ENCODE data around the gene DIS3L2. TPM values are rescaled to one million over a fixed set of nuclear protein-coding genes. Genes with fewer than 3 reads are reported as not detected.

DIS3L2 gene
- total and polyA plus RNA-seq, 2 donors: 16.3 to 21.6 TPM

DNA sequence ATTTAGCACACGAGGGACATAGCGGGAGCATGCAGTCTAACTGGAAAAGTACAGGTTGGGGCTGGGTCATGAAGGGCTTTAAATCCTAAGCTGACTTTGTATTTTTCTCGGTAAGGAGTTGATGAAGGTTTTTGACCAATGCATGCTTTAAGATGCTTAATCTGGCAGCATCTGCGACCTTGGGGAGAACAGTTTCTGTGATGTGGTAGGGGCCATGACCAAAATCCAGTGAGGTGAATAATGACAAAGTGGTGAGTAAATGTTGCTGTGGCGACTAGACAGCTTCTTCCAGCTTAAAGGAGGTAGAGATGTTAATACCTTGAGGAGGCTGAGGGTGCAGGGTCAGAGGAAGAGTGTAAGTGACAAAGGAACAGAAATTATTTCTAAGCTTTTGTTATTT, 242.4 kb downstream of the DIS3L2 start:
- Histone ChIP-seq H3K27me3 (ENCODE audit: control insufficient read depth in 2 of 2, insufficient read depth in 1 of 2, low read length in 1 of 2) (no peaks in the 10 kb centered on the region), H3K4me1 (ENCODE audit: control insufficient read depth in 2 of 2, insufficient read depth in 2 of 2, low read length in 2 of 2) (peaks cover 5 to 8% of the 10 kb centered on the region in 2 donors), H3K27ac (ENCODE audit: low read depth in 1 of 2, low read length in 1 of 2) (no peak overlapping the region), H3K9me3 (ENCODE audit: control insufficient read depth in 2 of 2, insufficient read depth in 1 of 2, low read length in 1 of 2) (no peaks in the 10 kb centered on the region), H3K36me3 (ENCODE audit: control insufficient read depth in 2 of 2, insufficient read depth in 2 of 2, low read length in 1 of 2) (peaks cover 0 to 4% of the 10 kb centered on the region in 2 donors), H3K4me3 (ENCODE audit: low read length in 2 of 2) (no peak overlapping the region)
- WGBS: 68% methylated on average over 5 of the region's 5 CpGs
- no peak for DNase-seq (ENCODE audit: low read depth in 6 of 9, low spot score in 9 of 9)

- Histone ChIP-seq H3K27ac (ENCODE audit: low read depth in 1 of 2, low read length in 1 of 2) (no peak overlapping the region), H3K36me3 (ENCODE audit: control insufficient read depth in 2 of 2, insufficient read depth in 2 of 2, low read length in 1 of 2) (peaks cover 0 to 3% of the 10 kb centered on the region in 2 donors), H3K9me3 (ENCODE audit: control insufficient read depth in 2 of 2, insufficient read depth in 1 of 2, low read length in 1 of 2) (no peaks in the 10 kb centered on the region), H3K27me3 (ENCODE audit: control insufficient read depth in 2 of 2, insufficient read depth in 1 of 2, low read length in 1 of 2) (no peaks in the 10 kb centered on the region), H3K4me1 (ENCODE audit: control insufficient read depth in 2 of 2, insufficient read depth in 2 of 2, low read length in 2 of 2) (peaks cover 5 to 8% of the 10 kb centered on the region in 2 donors), H3K4me3 (ENCODE audit: low read length in 2 of 2) (no peak overlapping the region)
- 93% methylated on average over 9 of the region's 9 CpGs for WGBS
- no peak for DNase-seq (ENCODE audit: low read depth in 6 of 9, low spot score in 9 of 9)
Measured at GRCh38 chr2:232204457-232204931, 243.0 kb downstream of the DIS3L2 start.

DNA sequence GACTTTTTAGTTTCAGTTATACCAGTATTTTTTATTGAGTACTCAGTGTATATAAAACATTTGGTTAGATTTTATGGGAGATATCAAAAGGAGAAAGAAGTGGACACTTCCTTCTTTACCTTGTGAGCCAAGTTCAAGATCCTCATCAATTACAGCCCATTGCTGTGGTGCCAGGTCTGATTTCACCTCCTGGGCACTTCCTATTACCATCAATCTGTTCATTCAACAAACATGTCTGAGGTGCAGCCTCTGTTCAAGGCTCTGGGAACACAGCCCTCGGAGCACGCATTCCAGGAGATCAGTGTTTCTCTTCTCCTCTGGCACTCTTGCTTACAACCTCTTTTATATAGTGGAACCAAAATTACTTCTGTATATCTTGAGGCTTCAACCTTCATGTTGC, 245.7 kb downstream of the DIS3L2 start:
- Histone ChIP-seq H3K36me3 (ENCODE audit: control insufficient read depth in 2 of 2, insufficient read depth in 2 of 2, low read length in 1 of 2) (peaks cover 7 to 16% of the 10 kb centered on the region in 2 donors), H3K4me1 (ENCODE audit: control insufficient read depth in 2 of 2, insufficient read depth in 2 of 2, low read length in 2 of 2) (peaks cover 7 to 10% of the 10 kb centered on the region in 2 donors), H3K4me3 (ENCODE audit: low read length in 2 of 2) (no peak overlapping the region), H3K9me3 (ENCODE audit: control insufficient read depth in 2 of 2, insufficient read depth in 1 of 2, low read length in 1 of 2) (no peaks in the 10 kb centered on the region), H3K27me3 (ENCODE audit: control insufficient read depth in 2 of 2, insufficient read depth in 1 of 2, low read length in 1 of 2) (no peaks in the 10 kb centered on the region), H3K27ac (ENCODE audit: low read depth in 1 of 2, low read length in 1 of 2) (no peak overlapping the region)
- WGBS: 95% methylated on average over 2 of the region's 2 CpGs
- no peak for DNase-seq (ENCODE audit: low read depth in 6 of 9, low spot score in 9 of 9)

DNA sequence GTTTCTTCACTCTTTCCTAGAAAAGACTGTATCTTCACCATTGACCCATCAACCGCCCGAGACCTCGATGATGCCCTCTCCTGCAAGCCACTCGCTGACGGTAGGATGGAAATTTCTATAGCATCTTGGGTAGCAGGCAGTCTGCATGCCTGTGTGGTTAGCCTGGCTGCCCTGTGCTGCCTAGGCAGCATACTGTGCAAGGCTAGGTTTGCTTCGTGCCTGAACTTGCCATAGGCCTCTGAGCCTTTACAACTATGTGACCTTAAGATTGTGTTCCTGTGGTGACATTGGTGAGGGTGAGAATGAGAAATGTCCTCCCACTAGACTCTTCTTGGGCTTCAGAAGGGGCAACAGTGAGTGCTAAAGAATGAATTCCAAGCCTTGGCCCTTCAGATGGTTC, 248.8 kb downstream of the DIS3L2 start:
- no peak for DNase-seq (ENCODE audit: low read depth in 6 of 9, low spot score in 9 of 9)
- H3K27ac ChIP-seq (ENCODE audit: low read depth in 1 of 2, low read length in 1 of 2): no peak overlapping the region
- H3K36me3 ChIP-seq (ENCODE audit: control insufficient read depth in 2 of 2, insufficient read depth in 2 of 2, low read length in 1 of 2): peaks cover 7 to 19% of the 10 kb centered on the region in 2 donors
- H3K27me3 ChIP-seq (ENCODE audit: control insufficient read depth in 2 of 2, insufficient read depth in 1 of 2, low read length in 1 of 2): no peaks in the 10 kb centered on the region
- peaks cover 5 to 6% of the 10 kb centered on the region in 2 donors for H3K4me1 ChIP-seq (ENCODE audit: control insufficient read depth in 2 of 2, insufficient read depth in 2 of 2, low read length in 2 of 2)
- H3K9me3 ChIP-seq (ENCODE audit: control insufficient read depth in 2 of 2, insufficient read depth in 1 of 2, low read length in 1 of 2): no peaks in the 10 kb centered on the region
- H3K4me3 ChIP-seq (ENCODE audit: low read length in 2 of 2): no peak overlapping the region
- 99% methylated on average over 6 of the region's 6 CpGs for WGBS

- no peaks in the 10 kb centered on the region for H3K9me3 ChIP-seq (ENCODE audit: control insufficient read depth in 2 of 2, insufficient read depth in 1 of 2, low read length in 1 of 2)
- WGBS: 82% methylated on average over 8 of the region's 8 CpGs
- peaks cover 5 to 16% of the 10 kb centered on the region in 2 donors for H3K4me1 ChIP-seq (ENCODE audit: control insufficient read depth in 2 of 2, insufficient read depth in 2 of 2, low read length in 2 of 2)
- H3K36me3 ChIP-seq (ENCODE audit: control insufficient read depth in 2 of 2, insufficient read depth in 2 of 2, low read length in 1 of 2): peaks cover 7 to 19% of the 10 kb centered on the region in 2 donors
- H3K27me3 ChIP-seq (ENCODE audit: control insufficient read depth in 2 of 2, insufficient read depth in 1 of 2, low read length in 1 of 2): no peaks in the 10 kb centered on the region
- H3K27ac ChIP-seq (ENCODE audit: low read depth in 1 of 2, low read length in 1 of 2): no peak overlapping the region
- no peak overlapping the region for H3K4me3 ChIP-seq (ENCODE audit: low read length in 2 of 2)
- DNase-seq (ENCODE audit: low read depth in 6 of 9, low spot score in 9 of 9): no peak
Measured at GRCh38 chr2:232211743-232212686, 250.5 kb downstream of the DIS3L2 start.

- H3K4me3 ChIP-seq (ENCODE audit: low read length in 2 of 2): no peak overlapping the region
- H3K9me3 ChIP-seq (ENCODE audit: control insufficient read depth in 2 of 2, insufficient read depth in 1 of 2, low read length in 1 of 2): no peaks in the 10 kb centered on the region
- H3K36me3 ChIP-seq (ENCODE audit: control insufficient read depth in 2 of 2, insufficient read depth in 2 of 2, low read length in 1 of 2): peaks cover 7 to 19% of the 10 kb centered on the region in 2 donors
- H3K4me1 ChIP-seq (ENCODE audit: control insufficient read depth in 2 of 2, insufficient read depth in 2 of 2, low read length in 2 of 2): peaks cover 5 to 27% of the 10 kb centered on the region in 2 donors
- H3K27me3 ChIP-seq (ENCODE audit: control insufficient read depth in 2 of 2, insufficient read depth in 1 of 2, low read length in 1 of 2): no peaks in the 10 kb centered on the region
- DNase-seq (ENCODE audit: low read depth in 6 of 9, low spot score in 9 of 9): no peak
- WGBS: 92% methylated on average over 2 of the region's 2 CpGs
- no peak overlapping the region for H3K27ac ChIP-seq (ENCODE audit: low read depth in 1 of 2, low read length in 1 of 2)
Measured at GRCh38 chr2:232213176-232213575, 251.7 kb downstream of the DIS3L2 start.

GRCh38 chr2:232214053-232214452, 252.5 kb downstream of the DIS3L2 start:
- 98% methylated on average over 5 of the region's 5 CpGs for WGBS

GRCh38 chr2:232216028-232216427, 254.5 kb downstream of the DIS3L2 start:
- H3K27ac ChIP-seq (ENCODE audit: low read depth in 1 of 2, low read length in 1 of 2): no peak overlapping the region
- WGBS: 97% methylated on average over 3 of the region's 3 CpGs
- H3K4me3 ChIP-seq (ENCODE audit: low read length in 2 of 2): no peak overlapping the region
- H3K9me3 ChIP-seq (ENCODE audit: control insufficient read depth in 2 of 2, insufficient read depth in 1 of 2, low read length in 1 of 2): no peaks in the 10 kb centered on the region
- no peaks in the 10 kb centered on the region for H3K27me3 ChIP-seq (ENCODE audit: control insufficient read depth in 2 of 2, insufficient read depth in 1 of 2, low read length in 1 of 2)
- H3K36me3 ChIP-seq (ENCODE audit: control insufficient read depth in 2 of 2, insufficient read depth in 2 of 2, low read length in 1 of 2): peaks cover 0 to 10% of the 10 kb centered on the region in 2 donors
- peaks cover 22 to 48% of the 10 kb centered on the region in 2 donors for H3K4me1 ChIP-seq (ENCODE audit: control insufficient read depth in 2 of 2, insufficient read depth in 2 of 2, low read length in 2 of 2)
- no peak for DNase-seq (ENCODE audit: low read depth in 6 of 9, low spot score in 9 of 9)

More at GRCh38 chr2:232214053-232214452, 252.5 kb downstream of the DIS3L2 start:
- DNase-seq (ENCODE audit: low read depth in 6 of 9, low spot score in 9 of 9): no peak
- H3K4me1 ChIP-seq (ENCODE audit: control insufficient read depth in 2 of 2, insufficient read depth in 2 of 2, low read length in 2 of 2): peaks cover 14 to 35% of the 10 kb centered on the region in 2 donors
- no peak overlapping the region for H3K4me3 ChIP-seq (ENCODE audit: low read length in 2 of 2)
- H3K36me3 ChIP-seq (ENCODE audit: control insufficient read depth in 2 of 2, insufficient read depth in 2 of 2, low read length in 1 of 2): peaks cover 7 to 19% of the 10 kb centered on the region in 2 donors
- no peak overlapping the region for H3K27ac ChIP-seq (ENCODE audit: low read depth in 1 of 2, low read length in 1 of 2)
- no peaks in the 10 kb centered on the region for H3K9me3 ChIP-seq (ENCODE audit: control insufficient read depth in 2 of 2, insufficient read depth in 1 of 2, low read length in 1 of 2)
- H3K27me3 ChIP-seq (ENCODE audit: control insufficient read depth in 2 of 2, insufficient read depth in 1 of 2, low read length in 1 of 2): no peaks in the 10 kb centered on the region

- no peaks in the 10 kb centered on the region for H3K9me3 ChIP-seq (ENCODE audit: control insufficient read depth in 2 of 2, insufficient read depth in 1 of 2, low read length in 1 of 2)
- H3K4me1 ChIP-seq (ENCODE audit: control insufficient read depth in 2 of 2, insufficient read depth in 2 of 2, low read length in 2 of 2): peaks cover 17 to 46% of the 10 kb centered on the region in 2 donors
- peaks cover 8 to 12% of the 10 kb centered on the region in 2 donors for H3K36me3 ChIP-seq (ENCODE audit: control insufficient read depth in 2 of 2, insufficient read depth in 2 of 2, low read length in 1 of 2)
- H3K27me3 ChIP-seq (ENCODE audit: control insufficient read depth in 2 of 2, insufficient read depth in 1 of 2, low read length in 1 of 2): no peaks in the 10 kb centered on the region
- H3K27ac ChIP-seq (ENCODE audit: low read depth in 1 of 2, low read length in 1 of 2): peak overlapping the region; percentile 87 to 92
- H3K4me3 ChIP-seq (ENCODE audit: low read length in 2 of 2): no peak overlapping the region
- 98% methylated on average over 6 of the region's 6 CpGs for WGBS
- no peak for DNase-seq (ENCODE audit: low read depth in 6 of 9, low spot score in 9 of 9)
Measured at GRCh38 chr2:232218778-232219495, 257.4 kb downstream of the DIS3L2 start.
